ENCODE results near the gene PRSS22.
A peak's percentile ranks its signal among the peaks of the same experiment; 100 is the strongest.

PRSS22 gene, protein sequence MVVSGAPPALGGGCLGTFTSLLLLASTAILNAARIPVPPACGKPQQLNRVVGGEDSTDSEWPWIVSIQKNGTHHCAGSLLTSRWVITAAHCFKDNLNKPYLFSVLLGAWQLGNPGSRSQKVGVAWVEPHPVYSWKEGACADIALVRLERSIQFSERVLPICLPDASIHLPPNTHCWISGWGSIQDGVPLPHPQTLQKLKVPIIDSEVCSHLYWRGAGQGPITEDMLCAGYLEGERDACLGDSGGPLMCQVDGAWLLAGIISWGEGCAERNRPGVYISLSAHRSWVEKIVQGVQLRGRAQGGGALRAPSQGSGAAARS

DNA sequence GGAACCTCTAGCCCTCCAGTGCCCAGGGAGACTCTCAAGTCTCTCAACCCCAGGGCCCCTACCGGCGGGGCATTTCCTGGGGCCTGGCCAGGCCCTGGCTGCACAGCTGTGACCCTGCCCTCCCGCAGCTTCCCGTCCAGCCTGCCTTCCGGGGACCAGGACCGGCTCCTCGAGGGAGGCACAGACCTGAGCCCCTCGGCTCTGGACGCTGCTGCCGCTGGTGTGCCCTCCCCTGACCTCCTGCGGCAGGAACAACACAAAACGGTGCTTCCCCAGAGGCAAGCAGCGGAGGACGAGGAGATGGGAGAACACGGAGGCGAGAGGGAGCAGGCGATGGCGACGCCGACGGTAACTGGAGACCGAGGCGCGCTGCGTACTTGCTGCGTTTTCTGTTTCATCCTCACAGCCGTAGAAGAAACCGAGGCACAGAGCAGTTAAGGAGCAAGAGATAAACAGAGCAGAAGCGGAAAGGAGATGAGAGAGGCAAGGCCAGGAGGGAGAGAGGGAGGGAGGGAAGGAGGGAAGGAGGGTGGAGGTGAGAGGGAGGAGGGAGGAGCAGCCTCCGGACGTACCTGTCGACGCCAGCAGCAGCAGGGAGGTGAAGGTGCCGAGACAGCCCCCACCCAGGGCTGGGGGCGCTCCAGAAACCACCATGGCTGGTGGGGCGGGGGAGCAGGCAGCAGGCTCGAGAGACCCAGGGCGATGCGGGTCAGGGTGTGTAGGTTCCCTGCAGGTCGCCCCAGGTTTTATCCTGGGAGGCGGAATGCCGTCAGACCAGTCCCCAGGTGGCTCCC, at the start of gene PRSS22:
Gene PRSS22 (minus strand): TSS at position 720 of the 794 bp plus-strand sequence. CDS start 66 bp downstream, at position 654.
- no peak for DNase-seq

GRCh38 chr16:2907084-2907753, 49.2 kb upstream of the PRSS22 start:
- peak; percentile 78 for DNase-seq

GRCh38 chr16:2905988-2906387, 48.0 kb upstream of the PRSS22 start:
- DNase-seq: no peak

DNA sequence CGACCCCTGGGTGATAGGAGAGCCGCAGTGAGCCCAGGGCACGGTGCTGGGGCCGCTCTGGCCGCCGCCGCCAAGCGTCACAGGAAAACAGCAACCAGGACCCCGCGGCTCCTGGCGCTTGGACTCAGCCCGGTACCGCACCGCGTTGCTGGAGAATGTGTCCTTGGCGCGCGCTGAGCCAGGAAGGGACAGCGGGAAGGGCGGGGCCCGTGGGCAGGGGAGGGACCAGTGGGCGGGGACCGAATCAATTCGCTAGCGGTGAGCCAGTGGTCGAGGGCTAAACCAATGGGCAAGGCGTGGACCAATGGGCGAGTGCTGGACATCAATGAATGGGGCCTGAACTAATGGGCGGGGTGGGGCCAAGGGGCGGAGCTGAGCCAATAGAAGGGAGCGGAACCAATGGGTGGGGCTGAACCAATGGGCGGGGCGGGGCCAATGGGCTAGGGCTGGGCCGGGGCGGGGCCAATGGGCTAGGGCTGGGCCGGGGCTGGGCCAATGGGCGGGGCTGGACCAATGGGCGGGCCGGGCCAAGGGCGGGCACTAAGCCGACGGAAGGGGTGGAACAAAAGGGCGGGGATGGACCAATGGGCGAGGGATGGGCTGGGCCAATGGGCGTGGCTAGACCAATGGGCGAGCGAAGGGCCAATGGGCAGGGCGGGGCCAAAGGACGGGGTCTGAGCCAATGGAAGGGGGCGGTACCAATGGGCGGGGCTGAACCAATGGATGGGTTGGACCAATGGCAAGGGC, 47.4 kb upstream of the PRSS22 start:
- DNase-seq: peak; percentile 94

GRCh38 chr16:2904922-2905240, 46.9 kb upstream of the PRSS22 start:
- no peak for DNase-seq

DNA sequence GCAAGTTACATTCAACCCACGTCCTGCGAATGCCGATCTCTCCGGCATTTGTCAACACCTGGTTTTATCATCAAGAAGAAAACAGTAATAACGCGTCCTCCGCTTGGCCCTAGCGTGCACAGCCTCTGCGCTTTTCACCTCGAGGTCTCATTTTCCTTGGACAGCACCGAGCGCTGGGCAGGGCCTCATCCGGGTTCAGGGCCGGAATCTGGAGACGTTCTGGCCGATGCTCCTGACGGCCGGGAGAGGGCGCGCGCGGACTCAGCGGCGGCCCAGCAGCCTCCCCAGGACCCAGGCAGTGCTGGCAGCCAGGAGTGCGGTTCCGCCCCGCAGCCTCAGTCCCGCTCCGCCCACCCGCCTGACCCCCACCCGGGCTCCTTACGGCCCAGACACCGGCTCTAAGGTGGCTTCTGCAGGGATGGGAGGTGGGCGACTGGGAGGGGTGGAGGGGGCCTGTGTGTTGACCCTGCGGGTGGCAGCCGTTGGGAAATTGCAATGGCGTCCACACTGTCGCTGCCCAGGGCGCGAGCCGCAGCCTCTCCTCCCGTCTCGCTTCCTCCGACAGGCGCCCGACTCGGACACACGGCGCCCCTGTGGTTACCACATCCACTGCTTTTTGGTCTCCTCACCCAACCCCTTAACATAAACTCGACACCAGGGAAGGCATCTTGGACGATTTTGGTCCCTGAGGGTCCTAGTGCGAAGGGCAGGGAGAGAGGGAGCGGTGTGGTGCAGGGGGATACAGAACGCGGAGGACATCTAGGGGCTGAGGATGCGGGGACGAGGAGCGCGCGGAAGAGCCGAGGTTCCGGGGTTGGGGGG, 46.3 kb upstream of the PRSS22 start:
- peak; percentile 80 for DNase-seq

- no peak for DNase-seq
Measured at GRCh38 chr16:2902337-2903130, 44.6 kb upstream of the PRSS22 start.

GRCh38 chr16:2900526-2901075, 42.6 kb upstream of the PRSS22 start:
- DNase-seq: no peak

- DNase-seq: no peak
Measured at GRCh38 chr16:2899564-2900072, 41.6 kb upstream of the PRSS22 start.

GRCh38 chr16:2898831-2899563, 41.0 kb upstream of the PRSS22 start:
- no peak for DNase-seq

- DNase-seq: peak; percentile 68
Measured at GRCh38 chr16:2897110-2897509, 39.1 kb upstream of the PRSS22 start.

GRCh38 chr16:2896480-2897010, 38.6 kb upstream of the PRSS22 start:
- no peak for DNase-seq

DNA sequence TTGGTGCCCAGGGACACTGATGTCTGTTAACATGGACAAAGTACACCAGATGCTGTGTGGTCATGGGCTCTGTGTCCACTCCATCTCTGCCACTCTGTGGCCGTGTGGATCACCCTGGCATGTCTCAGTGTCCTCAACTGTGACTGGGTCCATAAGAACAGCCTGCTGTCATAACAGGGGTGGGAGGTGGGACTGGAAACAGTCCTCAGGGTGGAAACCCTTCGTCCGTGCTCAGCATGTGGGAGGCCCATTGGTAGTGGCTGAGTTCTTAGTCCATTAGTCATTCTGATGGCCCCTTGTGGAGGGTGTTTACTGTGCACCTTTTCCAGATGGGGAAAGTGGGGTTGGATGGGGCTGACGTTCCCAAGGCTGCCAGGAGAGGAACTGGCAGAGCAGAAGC, 37.8 kb upstream of the PRSS22 start:
- DNase-seq: no peak

DNA sequence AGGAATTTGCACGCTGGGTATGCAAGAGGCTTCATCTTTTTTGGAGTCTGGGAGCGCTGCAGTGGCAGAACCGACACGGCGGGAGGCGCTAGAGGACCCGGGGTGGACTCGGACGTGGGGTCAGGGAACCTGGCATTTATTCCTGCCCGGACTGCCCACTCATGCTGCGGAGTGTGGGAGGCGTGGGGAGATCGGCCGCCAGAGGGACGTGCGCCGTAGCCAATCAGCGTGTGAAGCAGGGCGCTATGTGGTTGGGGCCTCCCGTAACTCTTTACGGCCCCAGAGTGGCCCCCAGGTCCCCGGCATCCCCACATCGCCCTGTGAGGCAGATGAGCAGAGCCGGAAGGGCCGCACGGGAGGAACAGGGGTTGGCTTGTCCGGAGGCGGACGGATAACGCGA, 36.3 kb upstream of the PRSS22 start:
- DNase-seq: no peak

DNA sequence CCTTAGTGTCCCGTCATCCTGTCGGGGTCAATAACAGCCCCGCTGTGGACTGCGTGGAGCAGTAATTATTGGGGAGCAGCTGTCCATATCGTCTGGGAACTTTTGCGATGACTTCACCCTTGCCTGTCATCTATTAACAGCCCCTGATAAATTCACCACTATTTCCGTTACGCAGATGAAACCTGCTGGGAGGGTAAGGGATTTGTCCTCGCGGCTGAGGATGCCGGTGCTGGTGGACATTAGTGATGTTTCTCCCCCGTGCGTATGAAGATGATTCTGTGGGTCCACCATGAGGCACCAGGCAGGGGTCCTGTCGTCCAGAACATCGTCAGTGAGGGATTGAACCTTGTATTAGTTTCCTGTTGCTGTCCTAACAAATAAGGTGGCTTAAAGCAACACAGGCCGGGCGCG, 26.1 kb upstream of the PRSS22 start:
- DNase-seq: no peak

DNA sequence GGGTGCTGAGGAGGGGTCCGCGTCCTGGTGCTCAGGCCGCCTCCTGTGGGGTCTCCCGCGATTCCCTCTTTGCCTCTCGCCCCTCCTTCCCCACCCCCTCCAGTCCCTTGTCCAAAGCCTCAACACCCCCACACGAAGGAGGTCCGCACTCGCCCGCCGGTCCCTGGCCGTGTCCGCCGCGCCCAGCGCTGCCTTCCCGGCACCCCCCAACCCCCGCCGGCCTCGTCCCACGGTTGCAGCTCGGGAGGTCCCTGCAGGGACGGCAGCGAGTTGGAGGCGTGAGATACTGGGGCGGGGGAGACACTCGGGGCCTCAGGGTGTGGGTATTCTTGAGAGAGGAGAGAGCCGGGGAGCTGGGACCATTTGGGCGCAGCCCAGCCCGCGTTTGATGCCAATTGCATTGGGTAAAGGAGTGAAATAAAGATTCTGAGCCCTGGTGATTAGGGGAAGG, 25.5 kb upstream of the PRSS22 start:
- DNase-seq: no peak

- peak; percentile 99 for DNase-seq
Measured at GRCh38 chr16:2882650-2883457, 24.9 kb upstream of the PRSS22 start, which contains the start of gene FLYWCH2. Gene FLYWCH2, plus strand, starts transcription at chr16:2883215. Its CDS starts 13,235 bp downstream, at chr16:2896450.

DNA sequence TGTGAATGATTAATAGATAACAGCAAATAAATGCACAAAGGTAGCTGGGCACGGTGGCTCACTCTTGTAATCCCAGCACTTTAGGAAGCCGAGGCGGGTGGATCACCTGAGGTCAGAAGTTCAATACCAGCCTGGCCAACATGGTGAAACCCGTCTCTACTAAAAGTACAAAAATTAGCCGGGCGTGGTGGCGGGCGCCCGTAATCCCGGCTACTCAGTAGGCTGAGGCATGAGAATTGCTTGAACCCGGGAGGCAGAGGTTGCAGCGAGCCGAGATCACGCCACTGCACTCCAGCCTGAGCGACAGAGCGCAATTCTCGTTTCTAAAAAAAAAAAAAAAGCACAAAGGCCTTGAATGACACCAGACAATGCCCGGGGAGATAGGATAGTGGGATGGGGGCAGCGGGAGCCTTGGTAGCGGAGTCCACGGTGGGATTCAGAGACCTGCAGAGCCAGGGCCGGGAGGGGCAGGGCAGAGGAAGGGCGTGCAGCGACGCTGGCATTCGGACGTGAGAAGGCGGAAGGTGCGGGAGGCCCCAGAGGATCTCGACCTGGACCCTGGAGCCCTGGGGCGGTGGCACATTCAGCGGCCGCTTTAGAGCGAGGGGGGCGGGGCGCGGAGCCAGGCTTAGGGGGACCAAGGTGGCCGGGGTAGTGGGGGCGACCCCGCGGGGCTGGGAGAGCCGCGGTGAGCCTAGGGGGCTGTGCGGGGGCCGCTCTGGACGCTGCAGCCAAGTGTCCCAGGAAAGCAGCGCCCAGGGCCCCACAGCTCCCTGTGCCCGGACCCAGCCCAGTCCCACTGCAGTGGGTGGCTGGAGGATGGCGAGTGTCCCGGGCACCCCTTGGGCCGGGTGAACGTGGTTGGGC, 24.0 kb upstream of the PRSS22 start:
- DNase-seq: peak; percentile 14
